ENCODE data around the gene WNT4. TPM values are rescaled to one million over a fixed set of nuclear protein-coding genes. Genes with fewer than 3 reads are reported as not detected.

WNT4 gene
- total RNA-seq, 1 donor from 2014 or later = 26.4 TPM

DNA sequence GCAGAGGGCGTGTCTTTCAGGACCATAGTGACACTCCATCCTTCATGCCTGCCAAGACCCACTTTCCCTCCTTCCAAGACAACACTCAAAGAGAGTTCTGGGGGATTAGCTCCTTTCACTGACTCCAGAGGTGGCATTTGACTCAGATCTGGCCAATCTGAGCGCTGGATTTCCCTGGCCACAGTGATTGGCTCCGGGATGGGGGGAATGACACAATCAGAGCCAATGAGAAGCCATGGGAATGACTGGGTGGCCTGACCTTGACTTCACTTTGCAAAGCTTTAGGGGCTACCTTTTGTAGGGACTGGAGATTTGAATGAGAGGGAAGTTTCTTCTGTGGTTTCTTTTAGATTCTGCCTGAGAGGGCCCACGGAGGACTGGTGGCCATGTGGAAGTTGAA, 26.9 kb upstream of the WNT4 start:
- Mint-ChIP-seq H3K27ac (no peak overlapping the region), H3K9me3 (no peaks in the 10 kb centered on the region), H3K4me3 (no peak overlapping the region), H3K4me1 (ENCODE audit: unreplicated experiment) (no peaks in the 10 kb centered on the region), H3K27me3 (no peaks in the 10 kb centered on the region), H3K36me3 (no peaks in the 10 kb centered on the region)
- DNase-seq (ENCODE audit: extremely low spot score, unreplicated experiment) = no peak
- TF ChIP-seq, protein P1, sequence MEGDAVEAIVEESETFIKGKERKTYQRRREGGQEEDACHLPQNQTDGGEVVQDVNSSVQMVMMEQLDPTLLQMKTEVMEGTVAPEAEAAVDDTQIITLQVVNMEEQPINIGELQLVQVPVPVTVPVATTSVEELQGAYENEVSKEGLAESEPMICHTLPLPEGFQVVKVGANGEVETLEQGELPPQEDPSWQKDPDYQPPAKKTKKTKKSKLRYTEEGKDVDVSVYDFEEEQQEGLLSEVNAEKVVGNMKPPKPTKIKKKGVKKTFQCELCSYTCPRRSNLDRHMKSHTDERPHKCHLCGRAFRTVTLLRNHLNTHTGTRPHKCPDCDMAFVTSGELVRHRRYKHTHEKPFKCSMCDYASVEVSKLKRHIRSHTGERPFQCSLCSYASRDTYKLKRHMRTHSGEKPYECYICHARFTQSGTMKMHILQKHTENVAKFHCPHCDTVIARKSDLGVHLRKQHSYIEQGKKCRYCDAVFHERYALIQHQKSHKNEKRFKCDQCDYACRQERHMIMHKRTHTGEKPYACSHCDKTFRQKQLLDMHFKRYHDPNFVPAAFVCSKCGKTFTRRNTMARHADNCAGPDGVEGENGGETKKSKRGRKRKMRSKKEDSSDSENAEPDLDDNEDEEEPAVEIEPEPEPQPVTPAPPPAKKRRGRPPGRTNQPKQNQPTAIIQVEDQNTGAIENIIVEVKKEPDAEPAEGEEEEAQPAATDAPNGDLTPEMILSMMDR (conservative IDR thresholded peaks at IDR 0.05) = no peak

DNA sequence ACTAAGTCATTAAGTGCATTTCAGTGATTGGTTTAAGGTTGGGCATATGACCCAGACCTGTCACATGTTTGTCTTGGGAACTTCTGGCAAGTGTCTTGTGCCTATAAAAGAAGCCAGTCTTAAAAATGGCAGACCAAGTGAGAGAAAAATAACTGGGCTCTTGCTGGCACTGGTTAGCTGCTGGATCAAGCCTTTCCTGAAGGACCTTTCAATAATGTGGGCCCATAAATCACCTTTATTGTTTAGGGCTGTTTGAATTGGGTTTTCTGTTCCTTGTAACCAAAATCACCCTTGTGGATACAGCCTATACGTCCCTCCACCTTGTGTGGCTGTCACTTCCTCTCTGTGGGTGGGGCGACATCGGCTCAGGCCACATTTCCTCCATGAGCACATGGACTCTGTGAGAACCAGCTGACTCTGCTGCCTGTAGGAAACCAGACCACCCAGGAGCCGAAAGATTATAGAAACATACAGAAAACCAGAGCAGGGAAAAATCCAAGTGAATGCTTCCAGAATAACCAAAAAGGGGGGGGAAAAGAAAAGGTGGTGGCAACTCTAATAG, 25.6 kb upstream of the WNT4 start:
- DNase-seq (ENCODE audit: extremely low spot score, unreplicated experiment) = no peak
- TF ChIP-seq, protein P1 (conservative IDR thresholded peaks at IDR 0.05) = no peak
- Mint-ChIP-seq H3K27ac (no peak overlapping the region), H3K4me1 (ENCODE audit: unreplicated experiment) (peaks cover 10% of the 10 kb centered on the region), H3K4me3 (no peak overlapping the region), H3K36me3 (no peaks in the 10 kb centered on the region), H3K9me3 (no peaks in the 10 kb centered on the region), H3K27me3 (peaks cover 3% of the 10 kb centered on the region)

DNA sequence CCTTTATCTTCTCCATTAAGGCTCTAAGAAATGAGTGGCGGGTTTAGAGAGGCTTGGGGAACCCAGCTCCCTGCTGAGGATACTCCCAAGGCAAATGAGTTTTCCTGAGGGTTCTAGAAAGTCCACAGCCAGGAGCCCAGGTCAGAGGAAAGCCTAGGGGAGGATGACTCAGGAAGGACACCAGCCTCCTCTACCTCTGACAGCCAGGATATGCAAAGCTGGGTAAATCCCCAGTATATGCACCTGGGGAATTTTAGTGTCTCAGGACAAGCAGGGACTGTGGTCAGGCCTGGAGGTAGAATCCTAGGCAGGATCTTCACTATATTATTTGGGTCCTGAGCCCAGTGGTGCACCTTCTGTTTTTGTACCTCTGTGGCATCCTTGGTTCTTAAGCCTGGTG, 23.5 kb upstream of the WNT4 start:
- TF ChIP-seq, protein P1 (conservative IDR thresholded peaks at IDR 0.05) = no peak
- DNase-seq (ENCODE audit: extremely low spot score, unreplicated experiment) = no peak
- no peaks in the 10 kb centered on the region for H3K36me3 Mint-ChIP-seq
- H3K27ac Mint-ChIP-seq = no peak overlapping the region
- no peaks in the 10 kb centered on the region for H3K9me3 Mint-ChIP-seq
- peaks cover 10% of the 10 kb centered on the region for H3K4me1 Mint-ChIP-seq (ENCODE audit: unreplicated experiment)
- H3K4me3 Mint-ChIP-seq = no peak overlapping the region
- H3K27me3 Mint-ChIP-seq = peaks cover 3% of the 10 kb centered on the region

DNA sequence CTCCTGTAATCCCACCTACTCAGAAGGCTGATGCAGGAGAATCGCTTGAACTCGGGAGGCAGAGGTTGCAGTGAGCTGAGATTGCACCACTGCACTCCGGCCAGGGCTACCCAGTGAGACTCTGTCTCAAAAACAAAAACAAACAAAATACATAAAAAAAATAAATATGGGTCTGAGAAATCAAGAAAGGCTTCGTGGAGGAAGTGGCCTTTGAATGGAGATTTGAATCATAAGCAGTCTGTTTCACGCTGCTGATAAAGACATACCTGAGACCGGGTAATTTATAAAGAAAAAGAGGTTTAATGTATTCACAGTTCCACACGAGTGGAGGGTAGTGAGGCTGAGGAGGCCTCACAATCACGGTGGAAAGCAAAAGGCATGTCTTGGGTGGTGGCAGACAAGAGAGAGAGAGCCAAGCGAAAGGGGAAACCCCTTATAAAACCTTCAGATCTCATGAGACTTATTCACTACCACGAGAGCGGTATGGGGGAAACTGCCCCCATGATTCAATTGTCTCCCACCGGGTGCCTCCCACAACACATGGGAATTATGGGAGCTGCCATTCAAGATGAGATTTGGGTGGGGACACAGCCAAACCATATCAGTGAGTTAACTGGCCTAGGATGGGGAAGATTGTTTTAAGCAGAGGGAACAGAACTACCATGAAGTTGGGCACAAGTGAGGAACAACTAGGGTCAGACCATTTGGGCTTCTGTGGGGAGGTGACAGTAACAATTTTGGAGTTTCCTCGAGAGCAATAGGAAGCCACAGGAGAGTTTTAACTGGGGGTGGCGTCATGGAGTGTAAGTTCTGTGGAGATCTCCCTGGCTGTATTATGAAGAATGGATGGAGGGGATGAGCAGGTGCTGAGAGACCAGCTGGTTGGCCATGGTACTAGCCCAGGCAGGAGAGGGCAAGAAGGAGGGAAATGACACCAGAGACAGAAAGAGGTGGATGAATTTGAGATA, 22.2 kb upstream of the WNT4 start:
- TF ChIP-seq, protein P1 (conservative IDR thresholded peaks at IDR 0.05) = no peak
- peaks cover 10% of the 10 kb centered on the region for H3K4me1 Mint-ChIP-seq (ENCODE audit: unreplicated experiment)
- H3K4me3 Mint-ChIP-seq = no peak overlapping the region
- no peaks in the 10 kb centered on the region for H3K9me3 Mint-ChIP-seq
- DNase-seq (ENCODE audit: extremely low spot score, unreplicated experiment) = no peak
- no peak overlapping the region for H3K27ac Mint-ChIP-seq
- peaks cover 3% of the 10 kb centered on the region for H3K27me3 Mint-ChIP-seq
- no peaks in the 10 kb centered on the region for H3K36me3 Mint-ChIP-seq

DNA sequence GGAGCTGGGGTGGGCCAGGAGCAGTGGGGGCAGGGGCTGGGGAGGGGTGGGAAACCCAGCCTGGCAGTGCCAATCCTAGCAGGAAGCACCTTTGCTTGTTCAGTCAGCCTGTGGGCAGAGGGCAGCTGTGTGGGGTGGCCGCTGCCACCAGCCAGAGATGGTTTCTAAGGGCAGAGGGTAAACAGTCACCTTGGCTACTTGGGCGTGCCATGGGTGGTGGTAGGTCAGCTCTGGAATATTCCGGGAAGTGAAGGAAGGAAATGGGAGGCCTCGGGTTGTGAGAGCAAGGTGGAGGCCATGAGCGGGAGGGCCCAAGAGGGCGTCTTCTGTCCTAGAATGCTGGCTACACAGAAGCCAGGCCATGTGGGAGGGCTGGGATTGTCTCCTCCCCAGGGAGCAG, 20.7 kb upstream of the WNT4 start:
- no peak for DNase-seq (ENCODE audit: extremely low spot score, unreplicated experiment)
- H3K9me3 Mint-ChIP-seq = no peaks in the 10 kb centered on the region
- H3K27me3 Mint-ChIP-seq = peaks cover 3% of the 10 kb centered on the region
- peaks cover 10% of the 10 kb centered on the region for H3K4me1 Mint-ChIP-seq (ENCODE audit: unreplicated experiment)
- TF ChIP-seq, protein P1 (conservative IDR thresholded peaks at IDR 0.05) = no peak
- H3K27ac Mint-ChIP-seq = no peak overlapping the region
- H3K36me3 Mint-ChIP-seq = no peaks in the 10 kb centered on the region
- no peak overlapping the region for H3K4me3 Mint-ChIP-seq
